IPS DF 6.9 (cell line): ENCODE data around the gene SASH3.
"Not testable (repeated sequence)": the region's sequence is repeated elsewhere in the genome, so short reads cannot be mapped to it uniquely, and the experiment has no call there.

Source experiments
- DNase-seq: peaks from one replicate; pipeline ENCODE4 v3.0.0-alpha.2; 2013; ENCODE audit warnings: low read depth, low spot score
- H3K27ac ChIP-seq: one replicate; pipeline ENCODE4 v1.5.1; 2013; ENCODE audit warnings: low read length, control low read depth
- H3K27me3 ChIP-seq: 2 replicates; pipeline ENCODE4 v1.6.1; 2013; ENCODE audit warnings: mild to moderate bottlenecking, low read length; ENCODE audit not compliant: control insufficient read depth, insufficient read depth
- H3K36me3 ChIP-seq: 2 replicates; pipeline ENCODE4 v1.6.1; 2013; ENCODE audit warnings: low read length; ENCODE audit not compliant: control insufficient read depth, insufficient read depth
- H3K4me1 ChIP-seq: 2 replicates; pipeline ENCODE4 v1.6.1; 2013; ENCODE audit warnings: low read length; ENCODE audit not compliant: control insufficient read depth, insufficient read depth
- H3K4me3 ChIP-seq: 2 replicates; pipeline ENCODE4 v1.5.1; 2013; ENCODE audit warnings: mild to moderate bottlenecking, low read length
- H3K9me3 ChIP-seq: 2 replicates; pipeline ENCODE4 v1.6.1; 2013; ENCODE audit warnings: low read length, inconsistent platforms; ENCODE audit not compliant: control insufficient read depth, insufficient read depth
- WGBS: extraction: QIAGEN DNeasy Blood & Tissue Kit; methylation state at CpG from one replicate; pipeline ENCODE4 v1.1.7; 2013; ENCODE audit warnings: mixed read lengths, missing lambda C conversion rate; ENCODE audit not compliant: insufficient read length, insufficient coverage; 5-methylcytosine and 5-hydroxymethylcytosine counted together

SASH3 gene

DNA sequence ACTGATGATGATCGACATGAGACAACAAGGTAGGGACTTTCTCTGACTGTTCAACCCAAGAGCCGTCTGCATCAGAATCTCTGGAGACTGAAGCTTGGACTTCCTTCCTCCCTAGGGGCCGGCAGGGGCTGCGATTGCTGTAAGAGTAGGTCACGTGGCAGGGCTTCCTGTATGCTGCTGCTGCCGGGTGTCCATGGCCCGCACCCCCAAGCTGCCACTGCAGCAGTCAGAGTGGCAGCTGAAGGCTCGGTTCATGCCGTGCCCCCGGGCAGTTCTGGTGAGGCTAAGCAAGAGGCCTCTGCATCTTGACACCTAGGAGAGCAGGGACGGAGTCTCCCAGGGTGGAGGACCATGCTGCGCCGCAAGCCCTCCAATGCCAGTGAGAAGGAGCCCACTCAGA lies at the start of gene SASH3:
SASH3 (plus strand) TSS at position 203 of the 400 bp plus-strand sequence; CDS start at position 352, 149 bp downstream.
- no CpG with 5 or more reads among the region's 13 CpGs for WGBS
- Histone ChIP-seq H3K27me3 (no peaks in the 10 kb centered on the region), H3K4me1 (no peaks in the 10 kb centered on the region; the same call in 1 of the 2 replicates), H3K9me3 (no peaks in the 10 kb centered on the region), H3K36me3 (no peaks in the 10 kb centered on the region), H3K4me3 (no peak within 1 kb of the TSS), H3K27ac (no peak within 1 kb of the TSS)
- no peak for DNase-seq

DNA sequence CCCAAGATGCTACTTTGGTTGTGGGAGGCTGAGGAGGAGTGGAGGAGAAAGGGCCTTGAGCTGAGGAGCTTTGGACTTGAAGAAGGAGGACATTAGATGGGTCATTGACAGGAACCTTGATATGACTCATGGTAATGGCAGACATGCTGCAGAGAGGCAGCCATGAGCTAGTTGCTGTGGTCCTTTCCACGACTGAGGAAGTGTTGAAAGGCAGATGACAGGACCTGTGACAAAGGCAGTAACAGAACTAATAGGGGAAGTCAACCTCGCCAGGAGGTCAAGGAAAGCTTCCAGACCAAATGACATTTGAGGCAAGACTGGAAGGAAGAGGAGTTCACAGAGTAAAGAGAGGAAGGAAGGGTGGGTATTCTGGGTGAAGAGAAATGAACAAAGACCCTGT lies 48.5 kb upstream of the SASH3 start:
- no peaks in the 10 kb centered on the region for H3K36me3 ChIP-seq
- no peak for DNase-seq
- H3K27ac ChIP-seq: no peak overlapping the region
- no peaks in the 10 kb centered on the region; the same call in 1 of the 2 replicates for H3K4me1 ChIP-seq
- no peaks in the 10 kb centered on the region for H3K27me3 ChIP-seq
- no peaks in the 10 kb centered on the region for H3K9me3 ChIP-seq
- no peak overlapping the region for H3K4me3 ChIP-seq
- no CpG with 5 or more reads among the region's 2 CpGs for WGBS

DNA sequence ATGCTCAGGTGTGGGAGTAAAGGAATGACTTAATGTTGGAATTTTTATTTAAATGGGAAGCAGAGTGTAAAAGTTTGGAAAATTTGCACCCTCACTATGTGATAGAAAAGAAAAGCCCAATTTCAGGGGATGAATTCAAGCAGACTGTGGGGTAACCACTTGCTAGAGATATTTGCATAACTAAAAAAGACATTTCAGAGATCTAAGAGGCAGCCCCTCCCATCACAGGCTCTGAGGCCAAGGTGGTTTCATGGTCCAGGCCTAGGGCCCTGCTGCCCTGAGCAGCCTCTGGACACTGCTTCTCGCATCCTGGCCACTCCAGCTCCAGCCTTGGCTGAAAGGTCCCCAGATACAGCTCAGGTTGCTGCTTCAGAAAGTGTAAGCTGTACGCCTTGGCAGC lies 46.9 kb upstream of the SASH3 start:
- Histone ChIP-seq H3K4me3 (no peak overlapping the region), H3K36me3 (no peaks in the 10 kb centered on the region), H3K27ac (no peak overlapping the region), H3K27me3 (no peaks in the 10 kb centered on the region), H3K4me1 (no peaks in the 10 kb centered on the region; the same call in 1 of the 2 replicates), H3K9me3 (no peaks in the 10 kb centered on the region)
- no peak for DNase-seq
- no CpG with 5 or more reads among the region's 2 CpGs for WGBS

DNA sequence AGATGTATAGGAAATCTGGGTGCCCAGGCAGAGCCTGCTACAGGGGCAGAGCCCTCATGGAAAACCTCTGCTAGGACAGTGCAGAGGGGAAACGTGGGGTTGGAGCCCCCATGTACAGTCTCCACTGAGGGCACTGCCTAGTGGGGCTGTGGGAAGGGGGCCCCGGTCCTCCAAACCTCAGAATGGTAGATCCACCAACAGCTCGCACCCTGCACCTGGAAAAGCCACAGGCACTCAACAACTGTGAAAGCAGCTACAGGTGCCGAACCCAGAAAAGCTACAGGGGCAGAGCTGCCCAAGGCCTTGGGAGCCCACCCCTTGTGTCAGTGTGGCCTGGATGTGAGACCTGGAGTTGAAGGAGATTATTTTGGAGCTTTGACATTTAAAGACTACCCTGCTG lies 46.4 kb upstream of the SASH3 start:
- no peak for DNase-seq
- Histone ChIP-seq H3K4me1 (no peaks in the 10 kb centered on the region; the same call in 1 of the 2 replicates), H3K36me3 (no peaks in the 10 kb centered on the region), H3K9me3 (no peaks in the 10 kb centered on the region), H3K27me3 (no peaks in the 10 kb centered on the region), H3K4me3 (no peak overlapping the region), H3K27ac (no peak overlapping the region)
- no CpG with 5 or more reads among the region's 4 CpGs for WGBS

DNA sequence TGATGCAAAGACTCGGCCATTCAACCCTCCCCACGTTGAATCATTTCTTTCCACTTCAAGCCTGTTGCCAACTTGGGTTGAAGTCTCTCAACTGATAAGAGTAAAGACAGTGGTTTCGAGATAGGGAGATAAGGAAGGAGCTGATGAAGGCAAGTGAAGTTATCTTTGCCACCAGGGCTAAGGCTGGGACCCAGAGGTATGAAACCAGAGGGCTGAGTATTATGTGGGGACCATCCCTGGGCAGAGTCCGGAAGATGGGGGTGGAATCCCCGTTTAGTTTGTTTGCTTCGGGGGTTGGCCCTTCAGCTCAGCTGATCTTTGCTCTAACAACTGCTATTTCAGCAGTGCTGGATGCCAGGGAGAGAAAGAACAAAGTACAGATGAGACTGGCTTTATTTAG lies 43.3 kb upstream of the SASH3 start:
- DNase-seq: no peak
- no peaks in the 10 kb centered on the region; the same call in 1 of the 2 replicates for H3K4me1 ChIP-seq
- H3K36me3 ChIP-seq: no peaks in the 10 kb centered on the region
- no peak overlapping the region for H3K27ac ChIP-seq
- no peaks in the 10 kb centered on the region for H3K27me3 ChIP-seq
- H3K4me3 ChIP-seq: no peak overlapping the region
- no peaks in the 10 kb centered on the region for H3K9me3 ChIP-seq
- no CpG with 5 or more reads among the region's 6 CpGs for WGBS

DNA sequence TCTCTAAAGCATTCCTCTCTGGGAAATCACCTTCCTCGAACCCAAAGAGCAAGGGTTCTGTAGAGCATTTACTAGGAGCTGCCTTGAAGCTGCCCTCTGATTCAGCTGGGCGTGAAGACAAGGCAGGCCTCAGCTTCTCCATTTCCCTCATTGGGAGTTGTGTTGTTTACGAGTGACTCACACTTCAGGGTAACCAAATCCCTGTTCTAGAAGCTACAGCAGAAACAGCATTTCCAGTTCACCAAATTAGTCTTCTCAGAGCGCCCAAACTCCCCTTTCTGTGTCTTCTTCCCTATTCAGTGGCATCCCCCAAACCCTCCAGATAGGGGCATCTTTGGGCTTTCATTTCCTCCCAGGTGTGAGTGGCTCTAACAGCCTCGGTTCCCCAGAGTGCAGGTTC lies 41.8 kb upstream of the SASH3 start:
- no peaks in the 10 kb centered on the region for H3K27me3 ChIP-seq
- no peak for DNase-seq

DNA sequence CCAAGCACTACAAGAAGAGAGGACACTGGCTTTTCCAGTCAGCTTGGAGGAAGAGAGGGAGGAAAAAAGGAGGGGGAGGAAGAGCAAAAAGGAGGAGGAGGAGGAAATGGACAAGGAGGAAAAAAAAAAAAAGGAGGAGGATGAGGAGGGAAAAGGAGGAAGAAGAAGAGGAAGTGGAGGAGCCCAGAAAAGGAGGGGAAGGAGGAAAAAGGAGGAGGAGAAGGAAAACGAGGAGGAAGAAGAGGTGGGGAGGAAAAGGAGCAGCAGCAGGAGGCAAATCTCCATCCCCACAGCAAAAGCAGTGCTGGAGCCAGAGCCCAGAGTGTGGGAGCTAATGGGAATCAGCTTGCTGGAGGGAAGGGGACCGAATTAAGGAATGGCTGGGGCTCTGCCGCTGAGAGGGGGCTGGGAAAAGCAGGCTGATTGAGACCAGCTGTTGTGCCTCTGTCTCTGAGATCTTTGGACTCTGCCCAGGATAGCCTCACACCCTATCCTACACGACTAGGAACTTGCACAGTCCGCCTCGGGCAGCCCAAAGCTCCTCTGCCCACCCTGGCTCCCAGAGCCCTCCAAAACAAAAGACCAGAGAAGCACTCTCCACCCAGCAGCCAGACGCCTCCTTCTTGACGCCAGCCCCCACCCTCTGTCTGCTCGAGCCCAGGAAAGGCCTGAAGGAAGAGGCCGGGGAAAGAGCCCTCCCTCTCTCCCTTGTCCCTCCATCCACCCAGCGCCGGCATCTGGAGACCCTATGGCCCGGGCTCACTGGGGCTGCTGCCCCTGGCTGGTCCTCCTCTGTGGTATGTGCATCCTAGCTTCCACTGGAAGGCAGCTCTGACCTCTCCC lies 41.1 kb upstream of the SASH3 start, which contains the start of gene XPNPEP2:
XPNPEP2 (plus strand) TSS at position 514 of the 843 bp plus-strand sequence; CDS start at position 749, 235 bp downstream.
- WGBS: no CpG with 5 or more reads among the region's 13 CpGs
- no peaks in the 10 kb centered on the region for H3K36me3 ChIP-seq
- DNase-seq: no peak
- no peak within 1 kb of the TSS for H3K4me3 ChIP-seq
- H3K27ac ChIP-seq: no peak within 1 kb of the TSS
- H3K4me1 ChIP-seq: no peaks in the 10 kb centered on the region
- H3K9me3 ChIP-seq: no peaks in the 10 kb centered on the region
- H3K27me3 ChIP-seq: no peaks in the 10 kb centered on the region

More for the DNA sequence above, 41.8 kb upstream of the SASH3 start:
- Histone ChIP-seq H3K27ac (no peak overlapping the region), H3K9me3 (no peaks in the 10 kb centered on the region), H3K4me3 (no peak overlapping the region), H3K4me1 (no peaks in the 10 kb centered on the region; the same call in 1 of the 2 replicates), H3K36me3 (no peaks in the 10 kb centered on the region)
- no CpG with 5 or more reads among the region's 5 CpGs for WGBS

DNA sequence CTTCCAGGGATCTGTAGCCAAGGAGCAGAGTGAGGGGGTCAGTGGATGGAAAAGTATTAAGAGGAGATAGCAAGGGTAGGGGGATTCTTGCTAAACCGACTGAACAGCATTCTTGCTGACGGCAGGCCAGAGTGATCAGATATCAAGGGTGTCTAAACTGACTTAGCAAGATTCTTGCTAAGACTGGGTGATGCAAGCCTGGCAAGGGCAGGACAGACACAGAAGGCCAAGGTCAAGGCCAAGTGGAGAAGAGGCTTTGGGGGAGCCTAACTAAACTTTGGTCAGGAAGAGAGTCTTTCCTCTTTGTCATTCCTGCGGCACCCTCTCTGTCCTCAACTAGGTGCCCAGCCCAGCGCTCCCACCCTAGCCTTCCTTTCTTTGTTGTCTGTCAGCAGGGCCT lies 40.2 kb upstream of the SASH3 start:
- Histone ChIP-seq H3K36me3 (no peaks in the 10 kb centered on the region), H3K27me3 (no peaks in the 10 kb centered on the region), H3K4me3 (no peak overlapping the region), H3K27ac (no peak overlapping the region), H3K9me3 (no peaks in the 10 kb centered on the region), H3K4me1 (no peaks in the 10 kb centered on the region)
- no CpG with 5 or more reads among the region's 4 CpGs for WGBS
- no peak for DNase-seq

DNA sequence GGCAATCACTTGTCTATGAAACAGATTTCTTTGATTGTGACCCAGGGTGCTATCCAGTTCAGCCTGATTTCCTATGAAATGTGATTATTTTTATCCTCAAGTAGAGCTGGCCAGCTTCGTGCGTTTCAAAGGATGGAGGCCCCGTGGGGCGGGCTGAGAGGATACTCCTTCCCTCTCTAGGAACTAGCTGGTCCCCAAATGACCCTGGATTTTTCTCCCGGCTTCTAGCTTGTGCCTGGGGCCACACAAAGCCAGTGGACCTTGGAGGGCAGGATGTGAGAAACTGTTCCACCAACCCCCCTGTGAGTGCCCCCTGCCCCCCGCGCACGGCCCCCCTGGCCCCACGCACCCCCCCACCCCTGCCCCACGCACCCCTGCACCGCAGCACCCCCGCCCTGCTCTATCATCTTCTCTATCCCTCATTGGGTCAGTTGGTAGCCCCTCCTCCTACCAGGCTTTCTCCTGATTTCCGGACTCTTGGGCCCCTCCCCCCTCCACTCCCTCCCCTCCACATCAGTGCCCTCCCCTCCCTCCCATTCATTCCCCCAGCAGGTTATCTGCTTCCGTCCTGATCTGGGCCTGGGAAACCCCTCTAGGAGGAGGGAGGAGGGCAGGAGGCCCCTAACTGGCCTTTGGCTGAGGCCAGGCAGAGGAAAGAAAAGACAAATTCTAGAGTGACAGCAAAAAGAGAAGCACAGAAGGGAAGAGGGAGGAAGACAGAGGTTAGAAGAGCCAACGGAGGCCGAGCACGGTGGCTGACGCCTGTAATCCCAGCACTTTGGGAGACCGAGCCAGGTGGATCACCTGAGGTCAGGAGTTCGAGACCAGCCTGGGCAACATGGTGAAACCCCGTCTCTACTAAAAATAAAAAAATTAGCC lies 37.6 kb upstream of the SASH3 start:
- Histone ChIP-seq H3K4me3 (no peak overlapping the region), H3K36me3 (no peaks in the 10 kb centered on the region), H3K4me1 (no peaks in the 10 kb centered on the region), H3K27ac (no peak overlapping the region), H3K9me3 (no peaks in the 10 kb centered on the region), H3K27me3 (no peaks in the 10 kb centered on the region)
- DNase-seq: no peak
- no CpG with 5 or more reads among the region's 21 CpGs for WGBS

DNA sequence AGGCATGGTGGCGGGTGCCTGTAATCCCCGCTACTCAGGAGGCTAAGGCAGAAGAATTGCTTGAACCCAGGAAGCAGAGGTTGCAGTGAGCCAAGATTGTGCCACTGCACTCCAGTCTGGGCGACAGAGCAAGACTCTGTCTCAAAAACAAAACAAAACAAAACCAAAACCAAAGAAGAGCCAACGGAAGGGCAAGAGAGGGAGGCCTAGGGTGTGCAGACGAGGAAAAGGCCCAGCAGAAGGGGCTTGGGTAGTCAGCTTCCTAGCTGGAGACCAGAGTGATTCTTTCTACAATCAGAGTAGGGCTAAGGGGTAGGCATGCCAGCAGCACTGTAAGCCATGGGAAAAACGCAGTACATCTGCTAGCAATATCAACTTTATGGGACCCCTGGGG lies 37.0 kb upstream of the SASH3 start:
- no CpG with 5 or more reads among the region's 6 CpGs for WGBS
- H3K4me3 ChIP-seq, DNase-seq, H3K36me3 ChIP-seq, H3K4me1 ChIP-seq, H3K27me3 ChIP-seq, H3K9me3 ChIP-seq, H3K27ac ChIP-seq: not testable (repeated sequence)
